HepG2 (cell line): ENCODE data around the gene RNF114. TPM values are rescaled to one million over a fixed set of nuclear protein-coding genes. Genes with fewer than 3 reads are reported as not detected.

Source experiments
- CCDC6 ChIP-seq: sonication (generic); formaldehyde crosslinking; IDR thresholded peaks from 2 replicates; pipeline ENCODE4 v1.8.1; 2022; ENCODE audit warnings: mild to moderate bottlenecking, missing genetic modification reagents, moderate library complexity
- FUBP1 ChIP-seq: sonication (generic); formaldehyde crosslinking; IDR thresholded peaks from 2 replicates; pipeline ENCODE4 v1.5.1; 2020; ENCODE audit warnings: missing genetic modification reagents, mild to moderate bottlenecking, borderline replicate concordance
- GATAD1 ChIP-seq: IDR thresholded peaks from 2 replicates; pipeline ENCODE4 v1.6.1; 2016; ENCODE audit warnings: missing genetic modification reagents, missing compliant biosample characterization
- MLX ChIP-seq: IDR thresholded peaks from 2 replicates; pipeline ENCODE4 v1.6.1; 2016
- NAIF1 ChIP-seq: sonication (generic); formaldehyde crosslinking; IDR thresholded peaks from 2 replicates; pipeline ENCODE4 v1.5.0; 2020; ENCODE audit warnings: mild to moderate bottlenecking, missing genetic modification reagents, borderline replicate concordance
- RARG ChIP-seq: sonication (generic); formaldehyde crosslinking; IDR thresholded peaks from 2 replicates; pipeline ENCODE4 v1.4.0; 2020; ENCODE audit warnings: low read depth, mild to moderate bottlenecking, missing genetic modification reagents
- RBAK ChIP-seq: sonication (generic); formaldehyde crosslinking; IDR thresholded peaks from 2 replicates; pipeline ENCODE4 v1.5.1; 2020; ENCODE audit warnings: mild to moderate bottlenecking, missing genetic modification reagents
- RFX3 ChIP-seq: IDR thresholded peaks from 2 replicates; pipeline ENCODE4 v1.6.1; 2016; ENCODE audit warnings: missing biosample characterization, missing genetic modification reagents
- ZNF362 ChIP-seq: sonication (generic); formaldehyde crosslinking; IDR thresholded peaks from 2 replicates; pipeline ENCODE4 v1.4.0; 2020; ENCODE audit warnings: missing genetic modification reagents, mild to moderate bottlenecking, borderline replicate concordance
- ZNF766 ChIP-seq: sonication (generic); formaldehyde crosslinking; IDR thresholded peaks from 2 replicates; pipeline ENCODE4 v1.5.0; 2020; ENCODE audit warnings: missing genetic modification reagents, borderline replicate concordance
- ZNF775 ChIP-seq: sonication (generic); formaldehyde crosslinking; IDR thresholded peaks from 2 replicates; pipeline ENCODE4 v1.4.0; 2020; ENCODE audit warnings: missing genetic modification reagents, mild to moderate bottlenecking, moderate library complexity, borderline replicate concordance
- ZNF878 ChIP-seq: sonication (generic); formaldehyde crosslinking; IDR thresholded peaks from 2 replicates; pipeline ENCODE4 v1.8.1; 2023; ENCODE audit warnings: mild to moderate bottlenecking, missing genetic modification reagents, moderate library complexity
- polyA plus RNA-seq, 8 experiments: library from polyadenylated mRNA; depleted of rRNA in 3 of 8; stranded (reverse) in 7 of 8; unstranded in 1 of 8; fragments of >200 nt; fragmentation: Illumina TruSeq in 4 of 8; extraction: Trizol in 4 of 8; gene quantifications; 2 replicates each; pipeline versions ENCODE4 v1.2.1 to v1.2.3, GENCODE V29; 2011 to 2016; ENCODE audit warnings: low read depth in 4 of 8, missing spikeins in 1 of 8, mixed read lengths in 1 of 8; ENCODE audit not compliant: insufficient read depth in 1 of 8
- total RNA-seq, 5 experiments: library from RNA; depleted of rRNA; stranded (reverse); fragments of >200 nt; fragmentation: Illumina TruSeq; extraction: Trizol; gene quantifications; 2 replicates each; pipeline ENCODE4 v1.2.3, GENCODE V29; 2016; ENCODE audit warnings: low read depth in 1 of 5
- TF ChIP-seq, protein P1 (sequence below): sonication (generic); formaldehyde crosslinking; IDR thresholded peaks from 2 replicates; pipeline ENCODE4 v1.8.0; 2022; ENCODE audit warnings: mild to moderate bottlenecking, missing genetic modification reagents, moderate library complexity
- TF ChIP-seq, protein P2 (sequence below): sonication (generic); formaldehyde crosslinking; IDR thresholded peaks from 2 replicates; pipeline ENCODE4 v1.4.0; 2020; ENCODE audit warnings: missing genetic modification reagents
- TF ChIP-seq, protein P3 (sequence below): sonication (generic); formaldehyde crosslinking; conservative IDR thresholded peaks from 2 replicates; pipeline ENCODE4 v1.4.0; 2020; ENCODE audit warnings: missing genetic modification reagents
- TF ChIP-seq, protein P4 (sequence below): sonication (generic); formaldehyde crosslinking; IDR thresholded peaks from 2 replicates; pipeline ENCODE4 v1.4.0; 2020; ENCODE audit warnings: missing genetic modification reagents, borderline replicate concordance
- TF ChIP-seq, protein P5 (sequence below): sonication (generic); formaldehyde crosslinking; IDR thresholded peaks from 2 replicates; pipeline ENCODE4 v1.5.1; 2020; ENCODE audit warnings: missing genetic modification reagents, mild to moderate bottlenecking, borderline replicate concordance

Gene RNF114
- total and polyA plus RNA-seq, 2 of the 13 experiments (the other 11 are each of a cell fraction or from before 2014, with no cell fraction given), result 119 to 126 TPM

GRCh38 chr20:49948809-49949507 lies 12.8 kb downstream of the RNF114 start (continued):
- TF ChIP-seq ZNF878 (CRISPR knock-in tag) (no peak), GATAD1 (CRISPR knock-in tag) (peak; percentile 18; the same call in 1 of the 2 replicates), RARG (CRISPR knock-in tag) (no peak), ZNF766 (CRISPR knock-in tag) (no peak), ZNF775 (no peak), RBAK (CRISPR knock-in tag) (no peak), NAIF1 (CRISPR knock-in tag) (no peak), ZNF362 (CRISPR knock-in tag) (peak; percentile 36; the same call in 1 of the 2 replicates), CCDC6 (no peak), FUBP1 (CRISPR knock-in tag) (no peak), MLX (CRISPR knock-in tag) (no peak; the same call in 1 of the 2 replicates), RFX3 (CRISPR knock-in tag) (no peak)
- TF ChIP-seq, protein P1, sequence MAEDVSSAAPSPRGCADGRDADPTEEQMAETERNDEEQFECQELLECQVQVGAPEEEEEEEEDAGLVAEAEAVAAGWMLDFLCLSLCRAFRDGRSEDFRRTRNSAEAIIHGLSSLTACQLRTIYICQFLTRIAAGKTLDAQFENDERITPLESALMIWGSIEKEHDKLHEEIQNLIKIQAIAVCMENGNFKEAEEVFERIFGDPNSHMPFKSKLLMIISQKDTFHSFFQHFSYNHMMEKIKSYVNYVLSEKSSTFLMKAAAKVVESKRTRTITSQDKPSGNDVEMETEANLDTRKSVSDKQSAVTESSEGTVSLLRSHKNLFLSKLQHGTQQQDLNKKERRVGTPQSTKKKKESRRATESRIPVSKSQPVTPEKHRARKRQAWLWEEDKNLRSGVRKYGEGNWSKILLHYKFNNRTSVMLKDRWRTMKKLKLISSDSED (CRISPR knock-in tag), result no peak
- TF ChIP-seq, protein P2, sequence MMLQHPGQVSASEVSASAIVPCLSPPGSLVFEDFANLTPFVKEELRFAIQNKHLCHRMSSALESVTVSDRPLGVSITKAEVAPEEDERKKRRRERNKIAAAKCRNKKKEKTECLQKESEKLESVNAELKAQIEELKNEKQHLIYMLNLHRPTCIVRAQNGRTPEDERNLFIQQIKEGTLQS (CRISPR knock-in tag), result no peak
- TF ChIP-seq, protein P3, sequence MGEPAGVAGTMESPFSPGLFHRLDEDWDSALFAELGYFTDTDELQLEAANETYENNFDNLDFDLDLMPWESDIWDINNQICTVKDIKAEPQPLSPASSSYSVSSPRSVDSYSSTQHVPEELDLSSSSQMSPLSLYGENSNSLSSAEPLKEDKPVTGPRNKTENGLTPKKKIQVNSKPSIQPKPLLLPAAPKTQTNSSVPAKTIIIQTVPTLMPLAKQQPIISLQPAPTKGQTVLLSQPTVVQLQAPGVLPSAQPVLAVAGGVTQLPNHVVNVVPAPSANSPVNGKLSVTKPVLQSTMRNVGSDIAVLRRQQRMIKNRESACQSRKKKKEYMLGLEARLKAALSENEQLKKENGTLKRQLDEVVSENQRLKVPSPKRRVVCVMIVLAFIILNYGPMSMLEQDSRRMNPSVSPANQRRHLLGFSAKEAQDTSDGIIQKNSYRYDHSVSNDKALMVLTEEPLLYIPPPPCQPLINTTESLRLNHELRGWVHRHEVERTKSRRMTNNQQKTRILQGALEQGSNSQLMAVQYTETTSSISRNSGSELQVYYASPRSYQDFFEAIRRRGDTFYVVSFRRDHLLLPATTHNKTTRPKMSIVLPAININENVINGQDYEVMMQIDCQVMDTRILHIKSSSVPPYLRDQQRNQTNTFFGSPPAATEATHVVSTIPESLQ (CRISPR knock-in tag), result no peak
- TF ChIP-seq, protein P4, sequence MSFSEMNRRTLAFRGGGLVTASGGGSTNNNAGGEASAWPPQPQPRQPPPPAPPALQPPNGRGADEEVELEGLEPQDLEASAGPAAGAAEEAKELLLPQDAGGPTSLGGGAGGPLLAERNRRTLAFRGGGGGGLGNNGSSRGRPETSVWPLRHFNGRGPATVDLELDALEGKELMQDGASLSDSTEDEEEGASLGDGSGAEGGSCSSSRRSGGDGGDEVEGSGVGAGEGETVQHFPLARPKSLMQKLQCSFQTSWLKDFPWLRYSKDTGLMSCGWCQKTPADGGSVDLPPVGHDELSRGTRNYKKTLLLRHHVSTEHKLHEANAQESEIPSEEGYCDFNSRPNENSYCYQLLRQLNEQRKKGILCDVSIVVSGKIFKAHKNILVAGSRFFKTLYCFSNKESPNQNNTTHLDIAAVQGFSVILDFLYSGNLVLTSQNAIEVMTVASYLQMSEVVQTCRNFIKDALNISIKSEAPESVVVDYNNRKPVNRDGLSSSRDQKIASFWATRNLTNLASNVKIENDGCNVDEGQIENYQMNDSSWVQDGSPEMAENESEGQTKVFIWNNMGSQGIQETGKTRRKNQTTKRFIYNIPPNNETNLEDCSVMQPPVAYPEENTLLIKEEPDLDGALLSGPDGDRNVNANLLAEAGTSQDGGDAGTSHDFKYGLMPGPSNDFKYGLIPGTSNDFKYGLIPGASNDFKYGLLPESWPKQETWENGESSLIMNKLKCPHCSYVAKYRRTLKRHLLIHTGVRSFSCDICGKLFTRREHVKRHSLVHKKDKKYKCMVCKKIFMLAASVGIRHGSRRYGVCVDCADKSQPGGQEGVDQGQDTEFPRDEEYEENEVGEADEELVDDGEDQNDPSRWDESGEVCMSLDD (CRISPR knock-in tag), result no peak
- TF ChIP-seq, protein P5, sequence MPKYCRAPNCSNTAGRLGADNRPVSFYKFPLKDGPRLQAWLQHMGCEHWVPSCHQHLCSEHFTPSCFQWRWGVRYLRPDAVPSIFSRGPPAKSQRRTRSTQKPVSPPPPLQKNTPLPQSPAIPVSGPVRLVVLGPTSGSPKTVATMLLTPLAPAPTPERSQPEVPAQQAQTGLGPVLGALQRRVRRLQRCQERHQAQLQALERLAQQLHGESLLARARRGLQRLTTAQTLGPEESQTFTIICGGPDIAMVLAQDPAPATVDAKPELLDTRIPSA (CRISPR knock-in tag), result no peak
